OCI-LY1 (cell line): ENCODE measurements around the gene CTNNA2.

ENCODE experiments used
- H2AFZ ChIP-seq: fragments of 200-600 bp; sonication (generic), shearing (Covaris generic); 2 replicates; pipeline ENCODE4 v1.6.0; 2014; ENCODE audit warnings: antibody characterized with exemption, mild to moderate bottlenecking, low read length
- H3F3A ChIP-seq: fragments of 200-600 bp; sonication (generic), shearing (Covaris generic); 2 replicates; pipeline ENCODE4 v1.6.0; 2014; ENCODE audit warnings: mild to moderate bottlenecking, antibody characterized with exemption, low read length, moderate library complexity; ENCODE audit not compliant: insufficient read depth
- H3K27ac ChIP-seq: fragments of 200-600 bp; sonication (generic); 2 replicates; pipeline ENCODE4 v1.5.1; 2014; ENCODE audit warnings: low read length, mixed run types, mild to moderate bottlenecking, low read depth; ENCODE audit not compliant: poor library complexity, severe bottlenecking
- H3K27me3 ChIP-seq: fragments of 200-600 bp; sonication (generic); 2 replicates; pipeline ENCODE4 v1.6.0; 2014; ENCODE audit warnings: antibody characterized with exemption, mild to moderate bottlenecking, low read length, moderate library complexity; ENCODE audit not compliant: insufficient read depth
- H3K36me3 ChIP-seq: fragments of 200-600 bp; sonication (generic); 2 replicates; pipeline ENCODE4 v1.6.1; 2014; ENCODE audit warnings: mild to moderate bottlenecking, antibody characterized with exemption, low read length, moderate library complexity, mixed read lengths; ENCODE audit not compliant: insufficient read depth
- H3K4me1 ChIP-seq: fragments of 200-600 bp; sonication (generic); 2 replicates; pipeline ENCODE4 v1.5.1; 2014; ENCODE audit warnings: mild to moderate bottlenecking, low read length, moderate library complexity; ENCODE audit not compliant: insufficient read depth, severe bottlenecking
- H3K4me2 ChIP-seq: fragments of 200-600 bp; sonication (generic), shearing (Covaris generic); 2 replicates; pipeline ENCODE4 v1.6.1; 2014; ENCODE audit warnings: low read length
- H3K4me3 ChIP-seq: fragments of 200-600 bp; sonication (generic); 2 replicates; pipeline ENCODE4 v1.5.1; 2014; ENCODE audit warnings: low read length, low read depth, mild to moderate bottlenecking, mixed read lengths; ENCODE audit not compliant: poor library complexity, severe bottlenecking
- H3K79me2 ChIP-seq: fragments of 200-600 bp; shearing (Covaris generic); 2 replicates; pipeline ENCODE4 v1.6.1; 2016; ENCODE audit warnings: mixed run types, low read length, mixed read lengths; ENCODE audit not compliant: insufficient read depth
- H3K9ac ChIP-seq: fragments of 200-600 bp; sonication (generic), shearing (Covaris generic); 2 replicates; pipeline ENCODE4 v1.6.1; 2014; ENCODE audit warnings: mild to moderate bottlenecking, low read length, mixed read lengths
- H3K9me2 ChIP-seq: fragments of 200-600 bp; sonication (generic), shearing (Covaris generic); 2 replicates; pipeline ENCODE4 v1.6.1; 2014; ENCODE audit warnings: low read depth, mild to moderate bottlenecking, low read length, mixed read lengths
- H3K9me3 ChIP-seq: fragments of 200-600 bp; shearing (Covaris generic); 2 replicates; pipeline ENCODE4 v1.6.1; 2014; ENCODE audit warnings: low read length, mixed read lengths
- H4K20me1 ChIP-seq: fragments of 200-600 bp; sonication (generic), shearing (Covaris generic); 2 replicates; pipeline ENCODE4 v1.6.0; 2016; ENCODE audit warnings: mild to moderate bottlenecking, low read length; ENCODE audit not compliant: insufficient read depth
- CTCF ChIP-seq: fragments of 200-600 bp; sonication (generic), shearing (Covaris generic); IDR thresholded peaks from 2 replicates; pipeline ENCODE4 v1.5.1; 2017; ENCODE audit warnings: mild to moderate bottlenecking, antibody characterized with exemption, low read length, moderate library complexity, mixed read lengths
- EZH2 ChIP-seq: fragments of 200-600 bp; sonication (generic), shearing (Covaris generic); IDR thresholded peaks from 2 replicates; pipeline ENCODE4 v1.8.0; 2017; ENCODE audit warnings: borderline replicate concordance, mixed run types, mild to moderate bottlenecking, antibody characterized with exemption, low read length, moderate library complexity, mixed read lengths

Gene CTNNA2

DNA sequence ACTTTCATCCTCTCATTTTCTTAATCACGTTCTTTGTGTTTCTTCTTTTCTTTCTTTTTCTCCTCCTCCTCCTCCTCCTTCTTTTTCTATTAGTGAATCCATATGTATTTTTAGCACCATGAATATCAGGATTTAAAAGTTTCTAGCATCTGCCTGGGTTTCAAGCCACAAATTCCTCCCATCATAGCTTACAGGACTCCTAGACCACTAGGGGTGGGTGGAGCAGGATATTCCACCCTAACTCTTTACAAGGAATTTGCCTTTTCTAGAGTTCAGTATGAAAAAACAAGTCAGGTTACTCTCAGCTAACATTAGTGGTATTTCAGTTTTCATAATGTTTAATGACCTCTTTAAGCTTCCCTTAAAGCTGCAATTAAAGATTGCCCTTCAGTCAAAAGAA, 810.8 kb downstream of the CTNNA2 start:
- Histone ChIP-seq H3K9ac (no peak overlapping the region), H4K20me1 (no peaks in the 10 kb centered on the region), H3K4me1 (no peaks in the 10 kb centered on the region), H3K9me2 (no peaks in the 10 kb centered on the region), H3K27me3 (no peaks in the 10 kb centered on the region), H3K4me3 (no peak overlapping the region), H3K4me2 (no peak overlapping the region), H3K27ac (no peak overlapping the region), H3K79me2 (no peaks in the 10 kb centered on the region), H2AFZ (no peak overlapping the region), H3K36me3 (no peaks in the 10 kb centered on the region), H3K9me3 (no peaks in the 10 kb centered on the region), H3F3A (no peaks in the 10 kb centered on the region)
- TF ChIP-seq EZH2 (no peak), CTCF (no peak)

DNA sequence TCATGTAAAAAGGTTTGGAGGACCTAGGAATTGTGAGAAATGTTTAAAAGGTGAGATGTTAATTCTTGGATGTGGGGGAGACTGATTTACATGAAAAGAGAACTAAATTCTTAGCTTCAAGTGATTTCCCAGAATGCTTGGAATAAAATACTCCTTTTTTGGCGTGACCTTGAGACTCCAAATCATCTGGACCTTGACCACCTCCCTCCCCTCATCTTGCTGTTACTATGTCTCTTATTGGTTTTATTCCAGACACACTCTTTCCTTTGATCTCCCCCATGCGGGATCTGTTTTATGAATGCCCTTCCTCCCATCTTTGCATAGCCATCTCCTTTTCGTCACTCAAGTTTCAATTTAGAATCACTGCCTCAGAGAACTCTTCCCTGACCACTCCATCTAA, 811.7 kb downstream of the CTNNA2 start:
- no peaks in the 10 kb centered on the region for H3K9me3 ChIP-seq
- no peak overlapping the region for H3K4me3 ChIP-seq
- no peaks in the 10 kb centered on the region for H3K4me1 ChIP-seq
- no peak overlapping the region for H2AFZ ChIP-seq
- H3F3A ChIP-seq: no peaks in the 10 kb centered on the region
- no peaks in the 10 kb centered on the region for H3K79me2 ChIP-seq
- H3K36me3 ChIP-seq: no peaks in the 10 kb centered on the region
- no peaks in the 10 kb centered on the region for H4K20me1 ChIP-seq
- H3K9ac ChIP-seq: no peak overlapping the region
- no peak overlapping the region for H3K4me2 ChIP-seq
- no peaks in the 10 kb centered on the region for H3K9me2 ChIP-seq
- H3K27me3 ChIP-seq: no peaks in the 10 kb centered on the region
- H3K27ac ChIP-seq: no peak overlapping the region
- TF ChIP-seq EZH2: no peak
- no peak for TF ChIP-seq CTCF

DNA sequence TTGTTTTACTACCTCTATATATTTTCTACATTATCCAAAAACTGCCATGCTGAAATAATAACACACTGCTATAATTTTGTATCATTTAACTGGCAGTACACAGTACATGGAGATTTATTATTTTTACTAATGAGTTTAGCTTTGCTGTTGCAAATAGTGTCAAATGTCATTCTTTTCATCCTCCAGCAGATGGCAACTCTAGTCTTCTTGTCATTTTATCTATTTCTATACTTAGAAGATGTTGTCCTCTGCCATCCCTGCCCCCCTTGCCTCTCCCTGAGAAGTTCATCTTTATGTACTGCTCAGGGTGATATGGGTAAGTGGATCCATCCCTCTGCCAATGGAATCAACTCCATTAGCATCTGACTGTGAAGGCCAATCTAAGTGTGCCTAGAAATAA, 813.4 kb downstream of the CTNNA2 start:
- Histone ChIP-seq H3K27ac (no peak overlapping the region), H3F3A (no peaks in the 10 kb centered on the region), H3K79me2 (no peaks in the 10 kb centered on the region), H3K36me3 (no peaks in the 10 kb centered on the region), H3K27me3 (no peaks in the 10 kb centered on the region), H3K4me3 (no peak overlapping the region), H4K20me1 (no peaks in the 10 kb centered on the region), H3K4me2 (no peak overlapping the region), H3K4me1 (no peaks in the 10 kb centered on the region), H3K9me2 (no peaks in the 10 kb centered on the region), H2AFZ (no peak overlapping the region), H3K9ac (no peak overlapping the region), H3K9me3 (no peaks in the 10 kb centered on the region)
- no peak for TF ChIP-seq EZH2
- peak; percentile 58; the same call in 1 of the 2 replicates for TF ChIP-seq CTCF
